AG04450 (cell line): Measurements from ENCODE around the gene FYN. TPM values are rescaled to one million over a fixed set of nuclear protein-coding genes. Genes with fewer than 3 reads are reported as not detected.

Experiments used
- CTCF ChIA-PET: fragments of 300-600, 350-600 bp; formaldehyde crosslinking; extraction: SDS; loops from one replicate; lab custom pipeline; 2022; ENCODE audit warnings: antibody characterized with exemption, inconsistent platforms; lab: Charles Lee
- POLR2A ChIA-PET: fragments of 350-600 bp; formaldehyde crosslinking; extraction: SDS; loops from one replicate; lab custom pipeline; 2021; ENCODE audit warnings: antibody characterized with exemption, inconsistent platforms; lab: Yijun Ruan, JAX
- DNase-seq: peaks from one replicate; pipeline ENCODE4 v3.0.0-alpha.2; 2011; ENCODE audit warnings: low read depth, low spot score
- H3K27ac ChIP-seq: one replicate; pipeline ENCODE4 v1.5.1; 2012; ENCODE audit warnings: low read depth, low read length, control low read depth
- H3K27me3 ChIP-seq: one replicate; pipeline ENCODE4 v1.6.0; 2012; ENCODE audit warnings: low read length; ENCODE audit not compliant: control insufficient read depth, insufficient read depth
- H3K4me3 ChIP-seq: 2 replicates; pipeline ENCODE4 v1.5.1; 2011; ENCODE audit warnings: mild to moderate bottlenecking, low read depth, low read length, control low read depth
- H3K9me3 ChIP-seq: 2 replicates; pipeline ENCODE4 v1.5.1; 2012; ENCODE audit warnings: low read length; ENCODE audit not compliant: control insufficient read depth, insufficient read depth
- polyA plus RNA-seq: library from polyadenylated mRNA; depleted of rRNA; stranded (reverse); fragments of >200 nt; gene quantifications from 2 replicates; pipeline ENCODE4 v1.2.3, GENCODE V29; 2011
- TF ChIP-seq, protein P1 (sequence below): IDR thresholded peaks from 2 replicates; pipeline ENCODE4 v1.5.1; 2011; ENCODE audit warnings: low read depth, low read length, control low read depth, inconsistent platforms

FYN gene
- polyA plus RNA-seq, 1 experiment: 29.0 TPM

DNA sequence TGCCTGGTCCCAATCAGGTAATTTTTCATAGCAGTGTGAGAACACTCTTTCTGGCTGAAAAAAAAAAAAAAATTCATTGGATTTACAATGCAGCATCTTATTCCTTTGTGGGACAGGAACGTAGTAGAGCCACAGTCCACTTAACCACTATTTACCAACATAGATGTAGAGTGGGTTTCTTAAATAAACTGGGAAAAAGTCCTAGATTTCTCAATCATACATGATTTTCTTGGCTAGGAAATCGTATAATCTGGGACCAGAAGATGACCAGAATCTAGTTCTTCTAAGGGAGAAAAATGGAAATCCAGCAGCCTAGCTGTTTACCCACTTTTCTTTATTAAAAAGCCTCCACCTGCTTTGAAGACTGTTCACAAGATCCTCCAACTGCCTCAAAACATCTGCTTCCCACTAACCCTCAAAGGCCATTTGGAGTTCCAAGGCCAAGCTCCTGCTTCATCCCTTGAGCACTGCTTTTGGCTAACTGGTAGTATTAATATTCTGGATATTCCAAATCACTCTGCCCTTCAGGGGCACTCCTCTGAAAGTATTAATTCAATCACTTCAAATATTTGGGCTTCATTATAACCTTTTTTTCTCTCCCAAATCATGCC, 70.4 kb downstream of the FYN start:
- no peaks in the 10 kb centered on the region for H3K9me3 ChIP-seq
- CTCF ChIA-PET: interaction anchor here (0.7 to 1.6 kb wide), 2 partner anchors 238 to 240 kb away, joined by 4 to 6 read pairs; no protein-coding TSS in a partner anchor
- DNase-seq: no peak
- TF ChIP-seq, protein P1, sequence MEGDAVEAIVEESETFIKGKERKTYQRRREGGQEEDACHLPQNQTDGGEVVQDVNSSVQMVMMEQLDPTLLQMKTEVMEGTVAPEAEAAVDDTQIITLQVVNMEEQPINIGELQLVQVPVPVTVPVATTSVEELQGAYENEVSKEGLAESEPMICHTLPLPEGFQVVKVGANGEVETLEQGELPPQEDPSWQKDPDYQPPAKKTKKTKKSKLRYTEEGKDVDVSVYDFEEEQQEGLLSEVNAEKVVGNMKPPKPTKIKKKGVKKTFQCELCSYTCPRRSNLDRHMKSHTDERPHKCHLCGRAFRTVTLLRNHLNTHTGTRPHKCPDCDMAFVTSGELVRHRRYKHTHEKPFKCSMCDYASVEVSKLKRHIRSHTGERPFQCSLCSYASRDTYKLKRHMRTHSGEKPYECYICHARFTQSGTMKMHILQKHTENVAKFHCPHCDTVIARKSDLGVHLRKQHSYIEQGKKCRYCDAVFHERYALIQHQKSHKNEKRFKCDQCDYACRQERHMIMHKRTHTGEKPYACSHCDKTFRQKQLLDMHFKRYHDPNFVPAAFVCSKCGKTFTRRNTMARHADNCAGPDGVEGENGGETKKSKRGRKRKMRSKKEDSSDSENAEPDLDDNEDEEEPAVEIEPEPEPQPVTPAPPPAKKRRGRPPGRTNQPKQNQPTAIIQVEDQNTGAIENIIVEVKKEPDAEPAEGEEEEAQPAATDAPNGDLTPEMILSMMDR: no peak
- POLR2A ChIA-PET: interaction anchor here (0.7 kb wide), 1 partner anchor 75 kb away, joined by 3 read pairs; no protein-coding TSS in a partner anchor
- no peak overlapping the region for H3K4me3 ChIP-seq
- no peaks in the 10 kb centered on the region for H3K27me3 ChIP-seq
- H3K27ac ChIP-seq: no peak overlapping the region

DNA sequence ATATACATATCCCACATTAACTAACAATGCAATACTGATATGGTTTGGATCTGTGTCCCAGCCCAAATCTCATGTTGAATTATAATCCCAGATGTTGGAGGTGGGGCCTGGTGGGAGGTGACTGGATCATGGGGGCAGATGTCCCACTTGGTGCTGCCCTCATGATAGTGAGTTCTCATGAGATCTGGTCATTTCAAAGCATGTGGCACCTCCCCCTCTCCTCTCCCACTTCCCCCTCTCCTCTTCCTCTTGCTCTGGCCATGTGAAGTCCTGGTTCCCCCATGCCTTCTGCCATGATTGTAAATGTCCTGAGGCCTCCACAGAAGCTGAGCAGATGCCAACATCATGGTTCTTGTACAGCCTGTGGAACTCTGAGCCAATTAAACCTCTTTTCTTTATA, 71.2 kb downstream of the FYN start:
- POLR2A ChIA-PET: interaction anchor here (0.7 kb wide), 1 partner anchor 76 kb away, joined by 3 read pairs; no protein-coding TSS in a partner anchor
- CTCF ChIA-PET: no interaction called here
- H3K9me3 ChIP-seq: no peaks in the 10 kb centered on the region

DNA sequence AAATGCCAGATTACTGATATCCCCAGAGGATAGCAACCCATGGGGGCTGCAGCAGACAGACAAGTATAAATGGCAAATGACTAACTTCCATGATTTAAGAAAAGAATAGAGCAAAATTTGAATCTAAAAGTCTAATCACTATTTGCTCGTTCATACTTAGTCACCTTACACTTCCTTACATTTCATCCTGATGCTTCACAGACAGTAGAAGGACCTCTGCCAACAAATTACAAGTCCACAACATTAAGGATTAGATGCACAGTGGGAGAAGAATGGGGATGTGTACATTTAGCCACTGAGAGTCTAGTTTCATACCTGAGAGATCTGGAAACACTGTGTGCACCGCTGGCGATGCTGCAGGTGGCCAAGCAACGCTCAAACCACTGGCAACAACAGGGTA, 72.4 kb downstream of the FYN start:
- DNase-seq: no peak
- no peak overlapping the region for H3K27ac ChIP-seq

More for the DNA sequence above, 71.2 kb downstream of the FYN start:
- Histone ChIP-seq H3K4me3 (no peak overlapping the region), H3K27ac (no peak overlapping the region), H3K27me3 (no peaks in the 10 kb centered on the region)
- no peak for DNase-seq
- TF ChIP-seq, protein P1: no peak

DNA sequence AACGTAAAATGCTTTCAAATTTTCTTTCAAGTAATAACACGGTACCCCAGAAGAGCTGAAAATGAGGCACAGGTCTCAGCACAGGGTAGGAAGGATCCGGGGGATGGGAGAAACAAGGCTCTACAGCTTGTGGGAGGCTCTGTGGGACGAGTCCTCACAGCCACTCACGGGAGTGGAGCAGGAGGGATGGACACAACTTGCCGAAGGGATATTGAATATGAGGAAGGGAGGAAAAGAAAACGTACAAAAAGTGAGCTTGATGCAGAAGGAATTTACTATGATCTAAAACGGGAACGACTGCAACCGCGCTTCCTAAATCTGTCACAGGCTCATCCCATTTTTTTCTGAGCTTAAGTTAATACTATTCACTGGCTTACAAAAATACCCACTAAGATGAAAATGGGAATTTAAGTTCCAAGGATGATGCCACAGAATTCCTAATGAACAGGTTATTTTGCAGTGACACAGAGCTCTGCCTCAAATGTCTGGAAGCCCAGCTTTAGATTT, 72.9 kb downstream of the FYN start:
- Histone ChIP-seq H3K9me3 (no peaks in the 10 kb centered on the region), H3K27me3 (no peaks in the 10 kb centered on the region), H3K27ac (no peak overlapping the region), H3K4me3 (no peak overlapping the region)
- DNase-seq: no peak
- TF ChIP-seq, protein P1: no peak
- CTCF ChIA-PET: no interaction called here
- POLR2A ChIA-PET: interaction anchor here (0.5 kb wide), 1 partner anchor 60 kb away, joined by 3 read pairs; no protein-coding TSS in a partner anchor

More for the DNA sequence above, 72.4 kb downstream of the FYN start:
- no peaks in the 10 kb centered on the region for H3K27me3 ChIP-seq
- no peak overlapping the region for H3K4me3 ChIP-seq
- no peaks in the 10 kb centered on the region for H3K9me3 ChIP-seq
- TF ChIP-seq, protein P1: no peak
- POLR2A ChIA-PET: interaction anchor here (0.5 kb wide), 1 partner anchor 60 kb away, joined by 3 read pairs; no protein-coding TSS in a partner anchor
- CTCF ChIA-PET: no interaction called here

DNA sequence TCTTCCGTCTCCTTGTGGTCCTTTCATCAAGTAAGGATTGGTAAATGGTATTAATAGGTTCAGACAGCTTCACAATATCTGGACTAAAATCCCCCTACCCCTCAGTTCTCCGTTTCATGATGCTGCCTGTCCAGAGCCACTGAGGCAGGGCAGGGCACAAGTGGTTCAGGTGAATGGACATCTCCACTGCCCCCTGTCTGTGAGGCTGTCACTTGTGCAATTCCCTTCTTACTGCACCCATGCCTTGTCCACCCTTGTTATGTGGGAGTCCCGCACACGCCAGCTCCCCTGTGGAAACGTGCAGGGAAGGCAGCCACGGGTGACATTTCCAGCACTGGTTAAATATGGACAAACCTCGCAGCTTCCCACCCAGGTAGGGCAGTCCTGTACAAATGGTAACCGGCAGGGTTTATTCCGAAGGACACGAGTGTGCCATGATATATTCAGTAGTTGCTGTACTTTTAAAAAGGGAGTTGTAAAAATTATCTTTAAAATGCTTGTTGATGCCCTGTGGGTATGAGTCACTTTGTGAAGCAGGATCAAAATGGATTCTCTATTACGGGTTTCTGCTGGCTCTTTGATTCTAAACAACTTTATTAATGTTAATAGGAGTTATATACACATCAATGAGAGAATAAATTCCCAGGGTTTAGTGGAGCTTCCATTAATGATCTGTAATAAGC, 73.5 kb downstream of the FYN start:
- CTCF ChIA-PET: no interaction called here
- Histone ChIP-seq H3K27ac (no peak overlapping the region), H3K4me3 (no peak overlapping the region), H3K9me3 (no peaks in the 10 kb centered on the region), H3K27me3 (no peaks in the 10 kb centered on the region)
- POLR2A ChIA-PET: no interaction called here
- no peak for DNase-seq
- TF ChIP-seq, protein P1: no peak
